ENCODE results near the gene ABHD12.

Gene ABHD12

GRCh38 chr20:25310921-25311728 is 79.5 kb downstream of the ABHD12 start:
- Histone ChIP-seq H3K27ac (ENCODE audit: low read length, poor library complexity, severe bottlenecking) (peak overlapping the region; percentile 99), H2BK5ac (ENCODE audit: low read depth, low read length, poor library complexity, severe bottlenecking) (peak overlapping the region; percentile 77), H2BK15ac (ENCODE audit: low read depth, poor library complexity, severe bottlenecking) (peak overlapping the region; percentile 94), H2BK120ac (ENCODE audit: low read depth, low read length) (peak overlapping the region; percentile 55), H4K8ac (ENCODE audit: low read length) (peak overlapping the region; percentile 97), H3K79me1 (replicated peaks; ENCODE audit: low read length, poor library complexity, severe bottlenecking) (peaks cover 11% of the 10 kb centered on the region), H3K14ac (ENCODE audit: low read length in 2 of 2) (peak overlapping the region in 1 of 2 experiments; percentile 91), H3K23ac (ENCODE audit: low read length in 2 of 2) (peak overlapping the region in 1 of 2 experiments; percentile 73), H4K91ac (ENCODE audit: low read length) (peak overlapping the region; percentile 98), H3K4me1 (ENCODE audit: control insufficient read depth, insufficient read depth, low read depth, low read length) (peaks cover 53% of the 10 kb centered on the region), H2BK12ac (ENCODE audit: low read length in 2 of 2) (peak overlapping the region; percentile 75 to 92), H3K9me3 (ENCODE audit: control insufficient read depth, low read length) (no peaks in the 10 kb centered on the region), H2AK5ac (ENCODE audit: low read length, severe bottlenecking) (peak overlapping the region; percentile 96), H3K36me3 (ENCODE audit: control insufficient read depth in 1 of 2, insufficient read depth in 2 of 2, low read depth in 1 of 2, low read length in 2 of 2) (peaks cover 0 to 23% of the 10 kb centered on the region in 2 experiments), H3K27me3 (ENCODE audit: control insufficient read depth in 1 of 2, insufficient read depth in 1 of 2, low read length in 2 of 2) (no peaks in the 10 kb centered on the region), H3K9ac (ENCODE audit: low read length) (peak overlapping the region; percentile 85), H3K18ac (ENCODE audit: low read depth in 1 of 2, low read length in 2 of 2) (peak overlapping the region; percentile 74 to 96), H3K4ac (ENCODE audit: low read depth in 1 of 2, low read length in 2 of 2) (peak overlapping the region; percentile 95 to 98), H3K4me3 (ENCODE audit: insufficient read depth in 1 of 2, low read depth in 1 of 2, low read length in 2 of 2) (peak overlapping the region in 1 of 2 experiments; percentile 63), H2AFZ (ENCODE audit: low read depth, low read length) (no peak overlapping the region), H3K4me2 (ENCODE audit: low read length, poor library complexity, severe bottlenecking) (peak overlapping the region; percentile 8)
- peak; percentile 93 for DNase-seq
- WGBS = 45% methylated on average over 4 of the region's 6 CpGs

GRCh38 chr20:25310268-25310920 is 80.2 kb downstream of the ABHD12 start:
- 18% methylated on average over 4 of the region's 6 CpGs for WGBS

GRCh38 chr20:25309395-25310267 is 81.0 kb downstream of the ABHD12 start:
- Histone ChIP-seq H2AFZ (ENCODE audit: low read depth, low read length) (no peak overlapping the region), H2AK5ac (ENCODE audit: low read length, severe bottlenecking) (peak overlapping the region; percentile 93), H2BK120ac (ENCODE audit: low read depth, low read length) (peak overlapping the region; percentile 100), H3K4ac (ENCODE audit: low read depth in 1 of 2, low read length in 2 of 2) (peak overlapping the region; percentile 97 to 100), H3K4me2 (ENCODE audit: low read length, poor library complexity, severe bottlenecking) (peak overlapping the region; percentile 43), H3K18ac (ENCODE audit: low read depth in 1 of 2, low read length in 2 of 2) (peak overlapping the region; percentile 99), H4K91ac (ENCODE audit: low read length) (peak overlapping the region; percentile 99), H3K79me1 (replicated peaks; ENCODE audit: low read length, poor library complexity, severe bottlenecking) (peaks cover 5% of the 10 kb centered on the region), H3K27ac (ENCODE audit: low read length, poor library complexity, severe bottlenecking) (peak overlapping the region; percentile 99), H3K9me3 (ENCODE audit: control insufficient read depth, low read length) (no peaks in the 10 kb centered on the region), H4K8ac (ENCODE audit: low read length) (peak overlapping the region; percentile 99), H2BK5ac (ENCODE audit: low read depth, low read length, poor library complexity, severe bottlenecking) (peak overlapping the region; percentile 79), H3K14ac (ENCODE audit: low read length in 2 of 2) (peak overlapping the region in 1 of 2 experiments; percentile 90), H3K4me3 (ENCODE audit: insufficient read depth in 1 of 2, low read depth in 1 of 2, low read length in 2 of 2) (peak overlapping the region in 1 of 2 experiments; percentile 63), H3K9ac (ENCODE audit: low read length) (peak overlapping the region; percentile 85), H3K27me3 (ENCODE audit: control insufficient read depth in 1 of 2, insufficient read depth in 1 of 2, low read length in 2 of 2) (no peaks in the 10 kb centered on the region), H2BK12ac (ENCODE audit: low read length in 2 of 2) (peak overlapping the region; percentile 87 to 99), H3K36me3 (ENCODE audit: control insufficient read depth in 1 of 2, insufficient read depth in 2 of 2, low read depth in 1 of 2, low read length in 2 of 2) (peaks cover 0 to 20% of the 10 kb centered on the region in 2 experiments), H3K4me1 (ENCODE audit: control insufficient read depth, insufficient read depth, low read depth, low read length) (peaks cover 42% of the 10 kb centered on the region), H3K23ac (ENCODE audit: low read length in 2 of 2) (peak overlapping the region; percentile 73 to 96), H2BK15ac (ENCODE audit: low read depth, poor library complexity, severe bottlenecking) (peak overlapping the region; percentile 100)
- peak; percentile 93 for DNase-seq
- WGBS = 19% methylated on average over 16 of the region's 18 CpGs

More at GRCh38 chr20:25310268-25310920, 80.2 kb downstream of the ABHD12 start:
- Histone ChIP-seq H3K14ac (ENCODE audit: low read length in 2 of 2) (peak overlapping the region in 1 of 2 experiments; percentile 90), H2AFZ (ENCODE audit: low read depth, low read length) (no peak overlapping the region), H3K9me3 (ENCODE audit: control insufficient read depth, low read length) (no peaks in the 10 kb centered on the region), H3K27ac (ENCODE audit: low read length, poor library complexity, severe bottlenecking) (peak overlapping the region; percentile 99), H3K9ac (ENCODE audit: low read length) (peak overlapping the region; percentile 85), H2BK120ac (ENCODE audit: low read depth, low read length) (peak overlapping the region; percentile 100), H3K4ac (ENCODE audit: low read depth in 1 of 2, low read length in 2 of 2) (peak overlapping the region; percentile 97 to 100), H3K4me2 (ENCODE audit: low read length, poor library complexity, severe bottlenecking) (peak overlapping the region; percentile 43), H3K23ac (ENCODE audit: low read length in 2 of 2) (peak overlapping the region in 1 of 2 experiments; percentile 54), H2AK5ac (ENCODE audit: low read length, severe bottlenecking) (peak overlapping the region; percentile 93), H2BK15ac (ENCODE audit: low read depth, poor library complexity, severe bottlenecking) (peak overlapping the region; percentile 37), H3K4me1 (ENCODE audit: control insufficient read depth, insufficient read depth, low read depth, low read length) (peaks cover 48% of the 10 kb centered on the region), H3K18ac (ENCODE audit: low read depth in 1 of 2, low read length in 2 of 2) (peak overlapping the region; percentile 99), H3K36me3 (ENCODE audit: control insufficient read depth in 1 of 2, insufficient read depth in 2 of 2, low read depth in 1 of 2, low read length in 2 of 2) (peaks cover 0 to 20% of the 10 kb centered on the region in 2 experiments), H3K27me3 (ENCODE audit: control insufficient read depth in 1 of 2, insufficient read depth in 1 of 2, low read length in 2 of 2) (no peaks in the 10 kb centered on the region), H4K8ac (ENCODE audit: low read length) (peak overlapping the region; percentile 99), H2BK12ac (ENCODE audit: low read length in 2 of 2) (peak overlapping the region; percentile 87 to 99), H4K91ac (ENCODE audit: low read length) (peak overlapping the region; percentile 99), H3K79me1 (replicated peaks; ENCODE audit: low read length, poor library complexity, severe bottlenecking) (peaks cover 8% of the 10 kb centered on the region), H3K4me3 (ENCODE audit: insufficient read depth in 1 of 2, low read depth in 1 of 2, low read length in 2 of 2) (peak overlapping the region in 1 of 2 experiments; percentile 63), H2BK5ac (ENCODE audit: low read depth, low read length, poor library complexity, severe bottlenecking) (peak overlapping the region; percentile 79)
- DNase-seq = peak; percentile 97

Data from mesenchymal stem cell (in vitro differentiated cells and primary cell).